DMS53 (cell line): ENCODE data around the gene HSPA5.
"Not testable (repeated sequence)": the region's sequence is repeated elsewhere in the genome, so short reads cannot be mapped to it uniquely, and the experiment has no call there.

Experiments used
- DNase-seq: peaks from one replicate; lab custom pipeline; 2025; lab: John Stamatoyannopoulos, UW

HSPA5 gene

DNA sequence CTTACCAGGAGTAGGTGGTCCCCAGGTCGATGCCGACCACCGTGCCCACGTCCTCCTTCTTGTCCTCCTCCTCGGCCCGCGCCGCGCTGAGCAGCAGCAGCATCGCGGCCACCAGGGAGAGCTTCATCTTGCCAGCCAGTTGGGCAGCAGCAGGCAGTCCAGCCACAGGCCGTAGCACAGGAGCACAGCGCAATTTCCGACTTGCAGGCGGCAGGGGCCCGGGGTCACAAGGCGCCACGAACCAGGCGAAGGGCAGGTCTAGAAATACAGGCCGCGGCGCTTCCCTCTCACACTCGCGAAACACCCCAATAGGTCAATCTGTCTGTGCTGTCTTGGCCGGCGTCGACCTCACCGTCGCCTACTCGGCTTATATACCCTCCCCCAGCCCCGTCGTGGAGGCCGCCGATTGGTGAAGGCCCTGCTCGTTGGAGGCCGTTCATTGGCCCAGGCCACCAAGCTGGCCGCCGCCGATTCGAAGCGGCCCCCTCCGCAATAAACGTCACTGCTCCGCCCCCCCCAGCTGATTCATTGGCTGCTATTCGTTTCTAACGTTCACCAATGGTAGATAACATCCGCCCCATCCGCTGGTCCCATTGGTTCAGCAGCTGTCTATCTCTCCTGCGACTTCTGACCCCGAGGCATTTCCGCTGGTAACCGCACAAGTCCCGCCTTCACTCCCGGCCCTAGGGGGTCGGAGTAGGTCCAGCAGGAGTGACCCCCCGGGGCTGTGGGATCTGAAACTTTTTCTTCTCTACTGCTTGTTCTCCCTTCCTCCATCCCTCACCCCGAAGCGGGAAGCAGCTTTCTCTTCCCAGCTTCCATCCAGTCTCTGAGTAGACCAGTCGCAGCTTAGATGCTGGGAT is at the start of gene HSPA5:
HSPA5 (minus strand) TSS at position 344 of the 863 bp plus-strand sequence; CDS start at position 127, 217 bp downstream.
- peak; percentile 100 for DNase-seq

DNA sequence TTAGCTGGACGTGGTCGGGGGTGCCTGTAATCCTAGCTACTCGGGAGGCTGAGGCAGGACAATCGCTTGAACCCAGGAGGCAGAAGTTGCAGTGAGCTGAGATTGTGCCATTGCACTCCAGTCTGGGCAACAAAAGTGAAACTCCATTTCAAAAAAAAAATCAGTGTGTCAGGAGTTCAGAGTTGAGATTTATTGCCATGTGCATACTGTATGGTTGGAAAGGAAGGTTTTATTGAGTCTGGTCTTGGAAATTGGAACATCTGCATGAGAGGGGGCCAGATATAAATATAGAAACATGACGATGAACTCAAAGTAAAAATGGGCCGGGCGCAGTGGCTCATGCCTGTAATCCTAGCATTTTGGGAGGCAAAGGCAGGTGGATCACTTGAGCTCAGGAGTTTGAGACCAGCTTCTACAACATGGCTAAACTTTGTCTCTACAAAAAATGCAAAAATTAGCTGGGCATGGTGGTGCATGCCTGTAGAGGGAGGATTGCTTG is 45.8 kb upstream of the HSPA5 start:
- DNase-seq, result not testable (repeated sequence)

DNA sequence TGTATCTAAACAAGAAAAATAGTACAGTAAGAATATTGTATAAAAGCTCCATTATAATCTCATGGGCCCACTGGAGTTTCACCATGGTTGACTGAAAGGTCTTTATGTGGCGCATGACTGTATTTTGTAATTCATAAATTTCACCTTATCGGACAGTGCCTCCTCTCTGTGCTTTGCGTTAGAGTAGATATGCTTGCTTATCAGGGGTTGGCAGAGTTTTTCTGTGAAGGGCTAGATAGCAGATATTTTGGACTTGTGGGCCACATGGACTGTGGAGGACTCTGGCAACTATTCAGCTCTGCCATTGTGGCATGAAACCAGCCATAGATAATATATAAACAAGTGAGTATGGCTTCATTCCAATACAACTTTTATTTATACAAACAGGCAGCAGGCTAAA is 43.7 kb upstream of the HSPA5 start:
- DNase-seq, result no peak

DNA sequence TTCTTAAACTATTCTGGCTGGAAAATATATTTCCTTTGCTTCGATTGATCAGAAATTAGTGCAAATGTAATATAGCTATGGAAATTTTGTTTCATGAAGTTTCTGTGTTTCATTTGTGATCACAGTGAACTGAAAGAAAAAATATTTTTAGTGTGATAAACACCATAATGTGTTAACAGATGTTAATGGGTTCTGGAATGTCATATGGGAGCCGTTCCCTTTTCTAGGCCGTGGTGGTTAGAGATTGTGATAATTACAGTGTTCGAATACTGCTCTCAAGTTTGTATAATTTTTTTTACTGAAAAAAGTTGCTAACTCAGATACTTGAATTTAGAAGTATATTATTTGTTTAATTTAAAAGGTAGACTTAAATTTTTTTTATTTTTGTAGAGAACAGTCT is 39.8 kb upstream of the HSPA5 start:
- DNase-seq, result no peak

DNA sequence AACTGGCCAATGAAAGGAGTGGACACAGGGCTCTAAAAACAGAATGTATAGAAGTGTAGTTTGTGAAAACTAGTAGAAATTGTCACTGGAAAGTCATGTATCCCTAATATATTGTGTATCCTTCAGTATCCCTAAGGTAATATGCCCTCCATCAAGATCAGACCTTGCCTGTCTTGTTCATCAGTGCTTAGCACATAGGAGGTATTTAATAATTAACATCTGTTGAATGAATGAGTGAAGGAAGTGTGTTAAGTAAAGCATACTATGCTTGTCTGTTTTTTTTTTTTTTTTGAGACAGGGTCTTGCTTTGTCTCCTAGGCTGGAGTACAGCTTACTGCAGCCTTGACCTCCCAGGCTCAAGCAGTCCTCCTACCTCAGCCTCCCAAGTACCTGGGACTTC is 36.3 kb upstream of the HSPA5 start:
- DNase-seq, result no peak

DNA sequence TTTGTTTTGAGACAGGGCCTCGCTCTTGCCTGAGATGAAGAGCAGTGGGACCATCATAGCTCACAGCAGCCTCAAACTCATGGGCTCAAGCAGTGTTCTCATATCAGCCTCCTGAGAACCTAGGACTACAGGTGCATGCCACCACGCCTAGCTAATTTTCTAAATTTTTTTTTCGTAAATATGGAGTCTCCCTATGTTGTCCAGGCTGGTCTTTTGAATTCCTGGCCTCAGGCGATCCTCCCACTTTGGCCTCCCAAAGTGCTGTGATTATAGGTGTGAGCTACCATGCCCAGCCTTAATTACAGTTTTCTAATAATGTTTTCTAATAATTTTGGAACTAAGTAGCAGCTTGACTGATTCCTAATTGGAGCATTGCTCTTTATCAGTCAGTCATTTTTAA is 35.6 kb upstream of the HSPA5 start:
- no peak for DNase-seq

DNA sequence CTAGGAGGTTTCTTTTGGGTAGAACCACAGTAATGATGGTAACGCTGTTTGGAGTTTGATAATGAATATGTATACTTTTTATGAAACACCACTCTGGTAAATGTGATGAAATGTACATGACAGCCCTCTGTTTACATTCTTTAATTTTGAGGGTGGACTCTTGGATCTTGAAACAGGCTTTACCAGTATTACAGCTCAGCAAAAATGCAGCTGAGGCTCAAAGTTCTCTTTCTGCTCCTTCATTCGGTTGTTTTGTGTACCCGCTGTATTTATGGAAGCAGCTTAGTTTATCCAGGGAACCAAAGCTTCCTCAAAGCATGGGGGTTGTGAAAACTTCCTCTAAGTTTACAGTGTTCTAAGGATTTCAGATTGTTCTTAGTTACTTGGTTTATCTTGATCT is 31.6 kb upstream of the HSPA5 start:
- DNase-seq, result peak; percentile 29

DNA sequence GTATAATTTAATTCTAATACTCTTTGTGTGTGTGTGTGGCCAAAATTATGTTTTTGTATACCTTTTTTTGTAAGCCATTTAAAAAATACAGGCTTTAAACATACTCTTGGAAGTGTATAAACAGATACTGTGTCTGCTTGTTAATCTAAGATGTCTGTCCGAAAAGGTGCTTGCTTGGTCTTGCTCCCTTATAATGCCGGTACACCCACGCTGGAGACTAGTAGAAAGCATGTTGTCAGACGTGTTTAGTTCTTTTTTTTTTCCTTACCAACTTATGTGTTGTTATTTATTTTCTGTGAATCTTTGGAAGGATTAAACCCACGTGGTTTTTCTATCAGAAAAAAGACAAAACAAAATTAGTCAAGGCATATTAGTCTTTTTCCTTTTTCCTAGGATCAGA is 29.9 kb upstream of the HSPA5 start:
- no peak for DNase-seq

DNA sequence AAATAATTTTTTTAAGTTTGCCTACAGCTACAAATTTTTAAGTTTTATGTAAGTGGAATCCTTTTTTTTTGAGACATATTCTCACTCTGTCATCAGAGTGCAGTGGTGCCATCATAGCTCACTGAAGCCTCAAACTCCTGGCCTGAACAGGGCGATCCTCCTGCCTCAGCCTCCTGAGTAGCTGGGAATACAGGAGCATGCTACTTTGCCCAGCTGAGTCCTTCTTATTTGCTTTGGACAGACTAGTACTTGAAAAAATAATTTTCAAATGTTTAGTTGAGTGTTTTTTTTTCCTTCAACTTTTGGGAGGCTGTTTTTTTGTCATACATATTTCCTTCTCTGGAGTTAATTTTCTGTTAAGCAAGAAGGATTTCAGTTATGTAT is 27.9 kb upstream of the HSPA5 start:
- no peak for DNase-seq

DNA sequence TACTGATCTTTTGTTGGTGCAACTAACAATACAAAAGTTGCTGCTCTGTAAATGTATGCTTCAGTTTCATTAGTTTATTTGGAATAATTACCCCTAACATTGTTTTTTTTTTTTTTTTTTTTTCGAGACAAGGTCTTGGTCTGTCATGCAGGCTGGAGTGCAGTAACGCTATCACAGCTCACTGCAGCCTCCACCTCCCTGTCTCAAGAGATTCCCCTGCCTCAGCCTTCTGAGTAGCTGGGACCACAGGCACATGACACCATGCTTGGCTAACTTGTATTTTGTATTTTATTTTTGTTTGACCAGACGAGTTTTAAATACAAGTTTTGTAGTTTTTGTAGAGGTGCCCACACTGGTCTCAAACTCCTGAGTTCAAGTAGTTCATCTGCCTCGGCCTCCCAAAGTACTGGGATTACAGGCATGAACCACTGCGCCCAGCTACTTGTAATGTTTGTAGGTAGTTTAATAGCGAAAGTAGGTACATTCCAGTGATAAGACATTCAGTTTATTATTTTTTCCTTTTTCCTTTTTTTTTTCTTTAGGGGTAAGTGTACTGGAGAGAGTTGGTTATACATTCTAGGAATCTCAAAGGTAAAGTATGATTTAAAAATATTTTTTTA is 27.4 kb upstream of the HSPA5 start:
- DNase-seq, result no peak

DNA sequence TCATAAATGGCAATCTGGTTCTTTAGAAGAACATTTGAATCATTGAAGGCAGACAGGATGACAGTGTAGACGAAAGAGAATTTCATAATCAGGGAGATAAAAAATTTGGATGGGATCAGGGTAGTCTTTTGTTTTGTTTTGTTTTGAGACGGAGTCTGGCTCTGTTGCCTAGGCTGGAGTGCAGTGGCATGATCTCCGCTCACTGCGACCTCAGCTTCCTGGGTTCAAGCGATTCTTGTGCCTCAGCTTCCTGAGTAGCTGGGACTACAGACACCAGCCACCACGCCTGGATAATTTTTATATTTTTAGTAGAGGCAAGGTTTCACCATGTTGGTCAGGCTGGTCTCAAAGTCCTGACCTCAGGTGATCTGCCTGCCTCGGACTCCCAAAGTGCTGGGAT is 22.9 kb upstream of the HSPA5 start:
- not testable (repeated sequence) for DNase-seq

DNA sequence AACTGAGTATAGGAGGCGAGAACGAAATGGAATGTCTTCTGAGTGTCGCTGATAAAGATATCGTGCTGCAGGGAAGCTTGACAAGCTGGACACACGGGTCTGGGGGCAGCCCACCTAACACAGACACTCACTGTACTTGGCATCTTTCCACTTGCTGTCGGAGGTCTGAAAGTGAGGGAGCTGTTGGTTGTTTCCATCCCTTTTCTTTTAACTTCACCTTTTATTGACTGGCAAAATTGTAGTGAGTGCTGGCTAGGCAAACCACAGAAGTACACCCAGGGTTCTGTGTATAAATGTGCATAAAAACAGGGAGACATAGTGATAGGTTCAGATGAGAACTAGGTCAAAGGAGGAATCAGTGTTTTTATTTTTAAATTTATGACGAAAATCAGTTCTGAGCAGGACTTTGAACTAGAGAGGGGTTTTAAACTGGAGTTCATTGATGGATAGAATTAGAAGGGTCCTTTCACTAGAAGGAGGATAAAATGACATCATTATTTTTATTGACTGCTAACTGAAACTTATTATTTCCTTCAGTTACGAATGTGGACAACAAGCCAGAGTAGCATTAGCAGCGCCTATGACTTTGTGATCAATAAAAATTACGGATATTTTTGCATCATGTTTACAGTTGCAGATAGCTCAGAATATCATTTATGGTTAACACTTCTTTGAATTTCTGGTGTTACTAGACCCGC is 21.3 kb upstream of the HSPA5 start:
- DNase-seq, result no peak

DNA sequence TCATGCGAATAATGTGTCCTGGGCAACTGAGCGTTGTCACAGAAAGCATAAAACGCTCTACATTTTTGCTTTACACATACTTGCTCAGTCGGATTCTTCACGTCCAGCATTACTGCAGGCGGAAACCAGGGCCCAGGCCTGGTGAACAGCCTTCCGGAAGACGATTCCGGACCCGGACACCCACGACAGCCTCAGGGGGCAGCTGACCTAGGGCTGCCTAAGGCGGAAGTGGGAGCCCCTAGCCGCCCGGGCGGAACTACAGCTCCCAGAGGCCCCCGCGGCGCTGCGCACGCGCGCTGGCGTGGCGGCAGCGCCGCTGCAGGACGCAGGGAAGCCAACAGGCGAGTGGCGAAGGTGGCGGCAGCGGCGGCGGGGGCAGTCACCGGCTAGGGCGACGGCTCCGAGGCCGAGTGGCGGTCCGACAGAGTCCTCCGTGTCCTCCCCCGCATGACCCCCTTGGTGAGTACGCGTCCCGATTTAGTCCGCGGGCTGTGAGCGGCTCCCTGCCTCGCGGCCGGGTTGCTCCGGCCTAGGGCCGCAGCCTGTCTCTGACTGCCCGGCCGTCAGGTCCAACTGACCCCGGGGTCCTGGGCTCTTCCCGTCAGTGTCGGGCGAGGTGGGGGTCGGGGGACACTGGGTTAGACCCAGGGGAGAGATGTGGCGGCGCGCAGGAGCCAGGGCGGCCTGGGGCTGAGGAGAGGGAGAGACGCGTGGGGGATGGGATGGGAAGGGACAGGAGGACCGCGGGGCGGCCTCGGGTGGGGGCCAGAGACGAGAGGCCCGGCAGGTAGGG is 20.6 kb upstream of the HSPA5 start, which contains the start of gene GAPVD1:
GAPVD1 (plus strand) TSS at position 326 of the 793 bp plus-strand sequence. CDS start 37,096 bp downstream, outside the sequence.
- peak; percentile 99 for DNase-seq

DNA sequence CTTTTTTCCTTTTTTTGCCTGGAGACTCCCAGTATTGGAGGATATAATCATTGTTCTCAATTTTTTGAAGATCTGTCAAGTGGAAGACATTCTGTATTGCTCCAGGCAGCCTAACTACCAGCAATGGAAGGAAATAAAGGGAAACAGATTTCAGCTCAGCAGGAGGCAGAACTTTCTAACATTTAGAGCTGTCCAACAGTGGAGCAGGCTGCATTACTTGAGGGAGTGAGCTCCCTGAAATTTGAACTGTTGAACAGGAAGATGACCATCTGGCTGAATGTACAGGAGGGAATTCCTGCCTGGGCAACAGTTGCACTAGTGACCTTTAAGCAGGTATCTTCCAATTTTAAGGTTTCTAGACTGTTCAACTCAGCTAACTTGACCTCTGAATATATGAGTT is 19.4 kb upstream of the HSPA5 start:
- DNase-seq, result no peak

DNA sequence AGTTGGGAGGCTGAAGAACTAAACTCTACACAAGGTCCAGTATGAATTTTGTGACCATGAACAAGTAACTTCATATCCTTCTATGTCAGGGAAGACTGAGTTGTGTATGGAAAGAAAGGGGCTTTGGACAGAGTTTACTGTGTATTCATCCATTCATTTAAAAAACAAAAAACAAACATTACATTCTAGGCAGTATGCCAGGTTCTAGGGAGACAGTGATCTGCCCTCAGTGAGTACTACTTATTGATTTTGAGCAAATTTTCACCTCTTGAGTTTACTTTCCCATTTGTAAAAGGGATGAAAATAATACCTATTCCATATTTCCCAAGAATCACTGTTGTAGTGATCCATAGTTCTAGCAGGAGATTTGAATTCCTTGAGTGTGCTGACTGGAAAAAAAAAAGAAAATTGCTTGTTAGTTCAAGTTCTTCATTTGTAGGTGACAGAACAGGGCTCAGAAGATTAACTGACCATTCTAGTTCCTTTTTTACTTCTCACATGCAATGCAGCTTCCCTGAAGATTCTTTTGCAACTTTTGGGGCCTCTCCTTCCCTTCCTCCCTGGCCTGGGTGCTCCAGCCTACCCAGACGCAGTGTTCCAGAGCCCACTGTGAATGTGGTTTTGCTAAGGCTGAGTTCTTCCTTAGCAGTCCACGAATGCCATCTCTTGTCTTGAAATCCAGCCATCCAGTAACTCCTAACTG is 17.8 kb upstream of the HSPA5 start:
- peak; percentile 36 for DNase-seq

DNA sequence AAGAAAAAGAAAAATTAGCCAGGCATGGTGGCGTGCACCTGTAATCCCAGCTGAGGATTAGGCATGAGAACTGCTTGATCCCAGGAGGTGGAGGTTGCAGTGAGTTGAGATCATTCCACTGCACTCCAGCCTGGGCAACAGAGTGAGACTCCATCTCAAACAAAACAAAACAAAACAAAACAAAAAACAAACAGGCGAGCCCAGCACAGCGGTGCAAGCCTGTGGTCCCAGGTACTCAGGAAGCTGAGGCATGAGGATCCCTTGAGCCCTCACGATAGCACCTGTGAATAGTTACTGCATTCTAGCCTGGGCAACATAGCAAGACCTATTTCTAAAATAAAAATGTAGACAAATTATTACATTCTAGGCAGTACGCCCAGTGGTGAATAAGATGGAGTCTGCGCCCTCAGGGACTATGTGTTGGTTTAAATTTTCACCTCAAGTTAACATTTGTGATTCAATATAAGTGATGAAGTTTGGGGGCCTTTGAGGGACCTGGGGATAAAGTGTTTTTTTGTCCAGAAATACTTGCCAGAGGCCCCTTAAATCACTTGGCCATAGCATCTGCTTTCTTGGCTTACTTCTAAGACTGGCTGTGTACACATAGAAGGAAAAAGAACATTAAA is 17.1 kb upstream of the HSPA5 start:
- DNase-seq, result no peak

DNA sequence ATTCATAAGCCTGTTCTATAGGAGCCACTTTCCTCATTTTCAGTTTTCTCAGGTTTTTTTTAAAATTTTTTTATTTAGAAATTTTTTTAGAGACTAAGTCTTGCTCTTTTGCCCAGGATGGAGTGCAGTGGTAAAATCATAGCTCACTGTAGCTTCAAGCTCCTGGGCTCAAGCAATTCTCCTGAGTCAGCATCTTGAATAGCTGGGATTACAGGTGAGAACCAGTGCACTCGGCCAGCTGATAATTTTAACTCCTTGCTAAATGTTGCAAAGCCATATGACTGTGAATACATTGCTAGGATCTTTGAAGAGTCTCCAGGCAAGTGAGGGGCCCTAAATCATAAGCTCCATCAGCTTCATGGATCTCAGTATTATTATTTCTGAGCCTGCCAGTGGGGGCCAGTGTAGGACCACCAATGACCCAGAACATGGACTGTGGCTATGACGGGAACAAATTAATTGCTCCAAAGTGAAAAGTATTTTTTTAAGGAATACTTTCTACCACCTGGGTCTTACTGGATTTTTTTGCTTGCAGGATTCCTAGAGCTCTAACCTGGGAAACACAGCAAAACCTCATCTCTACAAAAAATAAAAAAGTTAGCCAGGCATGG is 14.7 kb upstream of the HSPA5 start:
- DNase-seq, result peak; percentile 31

DNA sequence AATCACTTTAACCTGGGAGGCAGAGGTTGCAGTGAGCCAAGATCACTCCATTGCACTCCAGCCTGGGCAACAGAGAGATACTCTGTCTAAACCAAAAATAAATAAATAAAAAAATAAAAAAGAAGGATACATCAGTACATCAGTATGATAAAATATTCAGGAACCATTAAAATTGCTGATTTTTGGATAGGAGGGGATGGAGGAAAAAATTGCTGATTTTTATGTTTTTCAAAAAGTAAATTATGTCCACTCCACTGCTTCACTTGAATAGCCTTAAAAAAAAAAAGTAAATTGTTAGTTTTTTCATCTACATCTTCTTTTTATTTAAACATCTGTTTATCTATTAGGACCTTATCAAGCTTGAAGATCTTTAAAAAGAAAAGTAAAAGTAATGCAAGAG is 13.1 kb upstream of the HSPA5 start:
- DNase-seq, result no peak

DNA sequence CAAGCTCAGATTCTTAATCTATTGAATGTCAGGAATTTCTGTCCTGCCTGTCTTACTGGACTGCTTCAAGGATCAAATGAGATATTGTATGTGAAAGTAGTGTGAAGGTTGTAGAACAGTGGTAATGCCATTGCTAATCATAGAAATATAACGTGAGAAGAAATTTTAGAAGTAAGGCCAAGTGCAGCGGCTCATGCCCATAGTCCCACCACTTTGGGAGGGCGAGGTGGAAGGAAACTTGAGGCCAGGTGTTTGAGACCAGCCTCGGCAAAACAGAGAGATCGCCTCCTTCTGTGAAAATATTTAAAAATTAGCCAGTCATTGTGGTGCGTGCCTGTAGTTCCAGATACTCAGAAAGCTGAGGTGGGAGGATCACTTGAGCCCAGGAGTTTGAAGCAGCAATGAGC is 5.1 kb upstream of the HSPA5 start:
- no peak for DNase-seq

DNA sequence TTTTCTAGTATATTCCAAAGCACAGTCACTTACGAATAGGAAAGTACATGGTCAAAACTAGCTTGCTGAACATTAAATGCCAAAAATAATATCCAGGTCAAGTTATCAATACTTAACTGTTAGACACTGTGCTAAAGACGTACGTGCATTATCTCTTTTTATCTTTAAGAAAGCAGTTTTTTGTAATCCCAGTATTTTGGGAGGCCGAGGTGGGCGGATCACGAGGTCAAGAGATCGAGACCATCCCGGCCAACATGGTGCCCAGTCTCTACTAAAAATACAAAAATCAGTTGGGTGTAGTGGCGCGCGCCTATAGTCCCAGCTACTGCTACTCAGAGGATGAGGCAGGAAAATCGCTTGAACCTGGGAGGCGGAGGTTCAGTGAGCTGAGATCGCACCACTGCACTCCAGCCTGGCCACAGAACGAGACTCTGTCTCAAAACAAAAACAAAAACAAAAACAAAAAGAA is 2.7 kb upstream of the HSPA5 start:
- DNase-seq, result no peak
